ENCODE results near the gene FKBP3. TPM values are rescaled to one million over a fixed set of nuclear protein-coding genes. Genes with fewer than 3 reads are reported as not detected.

Gene FKBP3
- total and polyA plus RNA-seq, 2 of the 8 experiments (the other 6 are each of a cell fraction or from before 2014, with no cell fraction given), result 36.0 to 149 TPM

GRCh38 chr14:45066667-45067066 is 67.6 kb downstream of the FKBP3 start:
- Histone ChIP-seq H2BK5ac (ENCODE audit: low read depth, low read length) (no peak overlapping the region), H3K14ac (ENCODE audit: insufficient read length) (no peak overlapping the region), H3K4ac (replicated peaks; ENCODE audit: insufficient read length, low read depth, low read length) (no peak overlapping the region), H4K5ac (ENCODE audit: insufficient read length, low read depth, low read length) (no peak overlapping the region), H3K9me3 (ENCODE audit: insufficient read depth in 2 of 2, low read depth in 1 of 2, low read length in 1 of 2) (no peaks in the 10 kb centered on the region), H3K9ac (replicated peaks in 1 of 4; ENCODE audit: extremely low read depth in 1 of 4, low read depth in 3 of 4, low read length in 3 of 4) (no peak overlapping the region), H3K36me3 (ENCODE audit: control insufficient read depth in 2 of 4, insufficient read depth in 4 of 4, low read length in 3 of 4) (no peaks in the 10 kb centered on the region; a peak in 2 of 8 replicates), H3K4me2 (ENCODE audit: insufficient read depth in 1 of 2, low read depth in 2 of 2, low read length in 2 of 2) (no peak overlapping the region), H2BK12ac (ENCODE audit: low read depth, low read length) (no peak overlapping the region), H4K8ac (ENCODE audit: extremely low read depth, insufficient read depth, low read length) (no peak overlapping the region), H3K79me2 (ENCODE audit: control insufficient read depth in 1 of 2, insufficient read depth in 2 of 2, low read length in 2 of 2) (no peaks in the 10 kb centered on the region), H3K56ac (replicated peaks; ENCODE audit: insufficient read length, low read depth, low read length) (no peak overlapping the region), H2AFZ (ENCODE audit: low read length) (no peak overlapping the region), H2BK120ac (replicated peaks; ENCODE audit: low read depth, low read length) (no peak overlapping the region), H3K4me1 (replicated peaks in 1 of 4; ENCODE audit: control insufficient read depth in 3 of 4, insufficient read depth in 4 of 4, low read length in 3 of 4) (no peaks in the 10 kb centered on the region), H2BK15ac (ENCODE audit: low read length) (no peak overlapping the region), H3K79me1 (ENCODE audit: low read depth, low read length) (peaks cover 3% of the 10 kb centered on the region; the same call in 1 of the 2 replicates), H3K23me2 (ENCODE audit: low read depth, low read length) (no peaks in the 10 kb centered on the region), H3K18ac (ENCODE audit: extremely low read depth, low read length) (no peak overlapping the region), H4K20me1 (replicated peaks in 1 of 2; ENCODE audit: control insufficient read depth in 1 of 2, insufficient read depth in 2 of 2, low read length in 2 of 2) (no peaks in the 10 kb centered on the region), H3K27ac (ENCODE audit: low read depth, low read length) (no peak overlapping the region), H4K91ac (replicated peaks; ENCODE audit: insufficient read length, low read length) (no peak overlapping the region), H2AK5ac (ENCODE audit: low read depth, low read length) (no peak overlapping the region), H2BK20ac (ENCODE audit: low read length) (no peak overlapping the region), H3K27me3 (replicated peaks in 1 of 4; ENCODE audit: control insufficient read depth in 3 of 4, extremely low read depth in 1 of 4, insufficient read depth in 3 of 4, low read length in 3 of 4) (no peaks in the 10 kb centered on the region), H3K4me3 (ENCODE audit: extremely low read depth in 1 of 4, insufficient read depth in 2 of 4, low read depth in 3 of 4, low read length in 4 of 4) (no peak overlapping the region), H3K23ac (ENCODE audit: insufficient read length) (no peak overlapping the region)
- POLR2A ChIA-PET (ENCODE audit: partially characterized antibody), result no interaction called here
- no peak for DNase-seq (ENCODE audit: low read depth in 1 of 2, low spot score in 2 of 2)
- FAIRE-seq, result no peak
- CTCF ChIA-PET (ENCODE audit: partially characterized antibody), result no interaction called here
- TF ChIP-seq RBBP5 (IDR thresholded peaks at IDR 0.05; ENCODE audit: borderline replicate concordance, low read depth, low read length), result no peak
- no peak for TF ChIP-seq TAF7 (optimal IDR thresholded peaks at IDR 0.05; ENCODE audit: borderline replicate concordance, low read depth, low read length)
- TF ChIP-seq CHD2 (IDR thresholded peaks at IDR 0.05; ENCODE audit: low read length), result no peak
- TF ChIP-seq RFX5 (IDR thresholded peaks at IDR 0.05; ENCODE audit: borderline replicate concordance, low read depth, low read length), result no peak
- TF ChIP-seq EP300 (IDR thresholded peaks at IDR 0.05; ENCODE audit: borderline replicate concordance in 1 of 2, low read depth in 2 of 2, low read length in 2 of 2), result no peak
- no peak for TF ChIP-seq TCF12 (IDR thresholded peaks at IDR 0.05; ENCODE audit: low read depth, low read length)
- TF ChIP-seq, protein P1, sequence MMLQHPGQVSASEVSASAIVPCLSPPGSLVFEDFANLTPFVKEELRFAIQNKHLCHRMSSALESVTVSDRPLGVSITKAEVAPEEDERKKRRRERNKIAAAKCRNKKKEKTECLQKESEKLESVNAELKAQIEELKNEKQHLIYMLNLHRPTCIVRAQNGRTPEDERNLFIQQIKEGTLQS (IDR thresholded peaks at IDR 0.05; ENCODE audit: insufficient read depth, low read depth, low read length), result no peak
- TF ChIP-seq E2F6 (IDR thresholded peaks at IDR 0.05), result no peak
- no peak for TF ChIP-seq NRF1 (IDR thresholded peaks at IDR 0.05; ENCODE audit: low read depth, low read length)
- no peak for TF ChIP-seq SP4 (IDR thresholded peaks at IDR 0.05; ENCODE audit: low read length)
- TF ChIP-seq RNF2 (IDR thresholded peaks at IDR 0.05; ENCODE audit: borderline replicate concordance, low read depth, low read length, missing control alignments, poor library complexity, severe bottlenecking), result no peak
- TF ChIP-seq ASH2L (IDR thresholded peaks at IDR 0.05; ENCODE audit: low read length), result no peak
- WGBS, 2 experiments (ENCODE audit: extremely low coverage in 1 of 2, insufficient coverage in 1 of 2, insufficient read length in 1 of 2, insufficient replicate concordance in 2 of 2, low coverage in 1 of 2, low lambda C conversion rate in 2 of 2, missing lambda C conversion rate in 1 of 2), result 87% methylated on average over 3 of the region's 3 CpGs; no CpG with 5 or more reads in 1 of the 2 experiments

All from H1 (cell line).